ENCODE measurements around the gene SYS1.

SYS1 gene

GRCh38 chr20:45362804-45363610 lies at the start of gene SYS1:
TSS of gene SYS1 (plus strand) at chr20:45363156. CDS start at chr20:45363532, 376 bp downstream.
- DNase-seq, result peak; percentile 94

DNA sequence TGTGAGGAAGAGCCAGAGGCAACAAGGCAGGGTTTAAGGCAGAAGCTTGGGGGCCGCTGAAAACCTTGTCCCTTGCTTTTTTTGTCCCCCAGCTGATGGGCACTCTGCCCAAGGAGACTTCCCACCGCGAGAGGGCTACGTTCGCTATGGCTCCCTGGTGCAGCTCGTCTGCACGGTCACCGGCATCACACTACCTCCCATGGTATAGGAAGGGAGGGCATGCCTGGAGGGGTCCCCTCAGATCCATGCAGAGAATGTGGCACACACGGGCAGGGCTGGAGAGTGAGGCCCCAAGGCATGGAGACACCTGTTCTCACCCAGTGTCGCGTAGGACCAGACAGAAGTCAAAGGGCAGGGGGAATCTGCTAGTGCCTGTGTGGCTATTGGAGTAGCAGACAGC lies 49.0 kb upstream of the SYS1 start:
- no peak for DNase-seq

DNA sequence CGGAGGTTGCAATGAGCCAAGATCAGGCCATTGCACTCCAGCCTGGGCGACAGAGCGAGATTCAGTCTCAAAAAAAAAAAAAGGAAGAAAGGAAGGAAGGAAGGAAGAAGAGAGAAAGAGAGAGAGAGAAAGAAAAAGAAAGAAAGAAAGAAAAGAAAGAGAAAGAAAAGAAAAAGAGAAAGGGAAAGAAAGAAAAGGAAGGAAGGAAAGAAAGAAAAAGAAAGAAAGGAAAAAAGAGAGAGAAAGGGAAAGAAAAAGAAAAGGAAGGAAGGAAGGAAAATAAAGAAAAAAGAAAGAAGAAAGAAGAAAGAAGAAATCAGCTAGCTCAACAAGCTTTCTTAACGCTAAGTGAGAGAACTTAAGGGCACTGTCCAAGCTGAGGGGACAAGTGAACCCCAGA lies 47.3 kb upstream of the SYS1 start:
- no peak for DNase-seq

- DNase-seq, result no peak
These were observed 46.5 kb upstream of the SYS1 start for GRCh38 chr20:45316150-45317080.

- DNase-seq, result no peak
These were observed 45.1 kb upstream of the SYS1 start for GRCh38 chr20:45317826-45318225.

- no peak for DNase-seq
These were observed 44.5 kb upstream of the SYS1 start for GRCh38 chr20:45318386-45318939.

DNA sequence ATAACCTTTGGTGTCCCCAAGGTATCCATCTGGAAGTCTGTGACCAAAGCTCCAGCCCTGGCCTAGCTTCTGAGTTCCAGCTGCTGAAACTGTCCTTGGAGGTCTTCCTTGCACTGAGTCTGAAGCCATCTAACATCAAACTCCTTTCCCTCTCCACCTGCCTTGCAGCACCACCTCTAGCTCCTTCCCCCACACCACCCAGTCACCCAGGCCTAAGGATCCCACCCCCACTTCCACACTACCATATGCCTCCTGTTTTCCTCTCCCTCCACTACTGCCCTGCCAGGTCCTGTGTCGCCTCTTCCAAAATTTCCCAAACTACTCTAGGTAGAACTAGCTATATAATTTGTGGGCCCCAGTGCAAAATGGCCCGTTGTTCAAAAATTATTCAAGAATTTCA lies 44.0 kb upstream of the SYS1 start:
- DNase-seq, result no peak

- no peak for DNase-seq
These were observed 41.9 kb upstream of the SYS1 start for GRCh38 chr20:45320948-45321595.

- no peak for DNase-seq
These were observed 40.0 kb upstream of the SYS1 start for GRCh38 chr20:45322952-45323383.

DNA sequence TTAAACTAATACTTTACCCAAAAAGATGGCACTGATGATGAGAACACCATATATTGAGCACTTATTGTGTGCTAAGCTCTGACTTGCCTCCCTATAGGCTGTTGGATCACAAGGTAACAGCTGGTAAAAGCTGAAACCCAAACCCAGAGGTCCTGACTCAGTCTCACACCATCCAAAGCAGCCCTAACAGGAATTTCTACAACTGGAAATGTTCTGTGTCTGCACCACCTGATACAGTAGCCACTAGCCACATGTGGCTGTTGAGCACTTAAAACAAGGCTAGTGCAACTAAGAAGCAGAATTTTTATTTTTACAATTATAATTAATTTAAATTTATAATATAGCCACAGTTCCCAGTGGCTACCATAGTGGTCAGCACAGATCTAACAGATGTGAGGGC lies 39.2 kb upstream of the SYS1 start:
- DNase-seq, result no peak

DNA sequence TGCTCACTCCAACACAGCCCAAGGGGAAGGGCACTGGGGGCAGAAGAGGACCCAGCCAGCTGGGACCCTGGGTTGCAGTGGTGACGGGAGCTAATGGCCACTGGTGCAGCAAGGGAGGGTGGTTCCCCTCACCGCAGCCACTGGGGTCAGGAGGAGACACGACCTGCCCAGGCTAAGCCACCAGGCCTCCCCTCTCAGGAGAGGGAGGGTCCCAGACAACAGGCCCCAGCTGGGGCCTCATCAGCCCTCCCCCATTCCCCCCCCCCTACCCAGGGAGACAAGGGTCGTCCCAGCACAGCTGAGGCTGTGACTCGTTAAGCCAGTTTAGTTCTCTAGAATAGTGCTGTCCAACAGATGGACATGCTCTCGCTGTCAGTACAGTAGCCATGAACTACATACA lies 37.6 kb upstream of the SYS1 start:
- no peak for DNase-seq

DNA sequence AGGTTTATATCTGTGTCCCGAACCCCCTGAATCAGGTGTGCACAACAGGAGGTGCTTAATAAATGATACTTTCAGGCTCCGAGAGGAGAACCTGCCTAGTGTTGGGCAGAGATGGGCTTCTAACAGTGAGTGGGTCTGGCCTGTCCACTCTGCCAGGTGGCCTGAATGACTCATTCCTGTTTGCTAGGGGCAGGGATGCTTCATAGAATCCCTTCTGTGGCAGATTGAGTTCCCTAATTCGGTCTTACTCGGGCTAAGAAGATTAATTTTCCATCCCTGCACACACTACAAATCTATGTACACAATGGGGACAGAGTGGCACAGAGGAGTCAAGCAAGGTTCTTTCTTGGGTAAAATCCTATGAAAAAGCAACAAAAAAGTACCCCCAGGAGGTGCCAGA lies 34.5 kb upstream of the SYS1 start:
- DNase-seq, result no peak

- DNase-seq, result no peak
These were observed 33.2 kb upstream of the SYS1 start for GRCh38 chr20:45329497-45330319.

DNA sequence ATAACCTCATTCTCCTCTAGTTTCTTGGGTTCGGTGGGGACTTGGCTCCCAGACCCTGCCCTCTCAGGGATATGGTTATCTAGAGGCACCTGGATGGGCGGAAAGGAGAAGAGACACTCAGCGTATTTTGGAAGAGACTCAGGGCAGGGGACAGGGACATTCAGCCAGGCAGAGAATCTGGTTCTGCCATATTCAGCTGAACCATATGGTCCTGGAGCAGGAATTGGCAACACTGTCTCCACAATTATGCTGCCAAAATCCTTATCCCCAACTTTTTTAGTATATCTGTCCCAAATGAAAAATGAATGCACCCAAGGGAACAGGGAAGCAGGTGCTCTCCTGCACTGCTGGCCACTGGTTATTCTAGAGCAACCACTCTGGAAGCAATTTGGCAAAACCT lies 32.5 kb upstream of the SYS1 start:
- no peak for DNase-seq

GRCh38 chr20:45336530-45337366 lies 26.2 kb upstream of the SYS1 start:
- no peak for DNase-seq

GRCh38 chr20:45337367-45338120 lies 25.4 kb upstream of the SYS1 start:
- no peak for DNase-seq

DNA sequence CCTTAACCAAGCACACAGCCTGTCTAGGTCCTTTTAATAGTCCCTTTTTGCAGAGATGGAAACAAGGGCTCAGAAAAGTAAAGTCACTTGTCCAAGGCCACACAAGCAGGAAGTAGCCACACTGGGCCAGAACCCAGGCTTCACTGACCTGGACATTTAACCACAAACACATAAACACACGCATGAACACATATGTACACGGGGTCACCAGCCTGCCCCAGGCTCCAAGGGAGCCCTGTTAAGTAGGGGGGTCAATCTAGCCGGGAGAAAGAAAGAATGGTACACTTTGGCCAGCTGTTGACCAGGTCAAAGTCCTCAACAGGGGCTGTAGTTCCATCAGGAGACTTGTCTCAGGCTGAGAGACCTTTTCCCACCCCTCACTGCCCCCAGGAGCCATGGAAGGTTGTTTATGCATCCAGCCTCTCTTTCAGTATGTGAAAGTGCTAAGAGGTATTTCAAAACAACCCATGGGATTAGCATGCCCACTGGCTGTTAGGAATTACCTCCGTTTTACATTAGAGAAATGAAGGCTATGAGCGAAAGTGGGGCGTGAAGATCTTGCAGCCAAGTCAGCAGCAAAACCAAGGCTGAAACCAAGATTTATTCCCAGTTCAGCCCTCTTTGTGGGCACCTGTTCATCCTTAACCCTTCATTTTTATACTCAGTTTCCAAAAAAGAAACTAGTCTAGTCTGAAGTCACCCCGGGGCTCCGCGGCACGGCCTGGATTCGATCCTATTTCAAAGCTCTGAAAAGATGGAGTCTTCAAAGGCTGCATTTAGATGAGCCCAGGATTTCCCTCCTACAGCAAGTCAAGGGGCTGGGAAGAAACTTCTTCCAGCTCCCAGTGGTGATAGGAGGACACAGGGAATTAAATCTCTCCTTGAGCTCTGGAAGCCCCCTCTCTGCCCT lies 24.6 kb upstream of the SYS1 start:
- DNase-seq, result no peak

DNA sequence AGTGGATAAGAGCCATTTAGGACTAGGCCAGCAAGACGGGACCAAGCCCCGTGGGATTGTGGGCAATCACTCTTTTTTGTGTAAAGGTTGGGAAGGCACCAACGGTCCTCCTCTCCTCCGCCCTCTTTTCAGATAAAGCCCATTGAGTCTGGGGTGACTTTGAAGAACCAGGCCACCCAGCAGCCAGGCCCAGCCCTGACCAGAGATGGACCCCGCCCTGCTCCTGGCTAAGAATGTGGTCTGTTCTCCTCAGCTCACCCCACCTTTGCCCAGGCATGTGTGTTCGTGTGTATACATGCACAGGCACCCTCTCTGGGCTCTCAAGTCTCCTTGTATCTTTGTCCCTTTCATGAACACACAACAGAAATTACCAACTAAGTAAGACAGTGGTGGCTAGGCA lies 23.9 kb upstream of the SYS1 start:
- no peak for DNase-seq

GRCh38 chr20:45339799-45340198 lies 23.2 kb upstream of the SYS1 start:
- DNase-seq, result no peak

All from NCI-H2081 treated with DMSO at 0.1 percent for 48 hours (cell line).